Measurements from ENCODE around the gene FAM240B.

DNA sequence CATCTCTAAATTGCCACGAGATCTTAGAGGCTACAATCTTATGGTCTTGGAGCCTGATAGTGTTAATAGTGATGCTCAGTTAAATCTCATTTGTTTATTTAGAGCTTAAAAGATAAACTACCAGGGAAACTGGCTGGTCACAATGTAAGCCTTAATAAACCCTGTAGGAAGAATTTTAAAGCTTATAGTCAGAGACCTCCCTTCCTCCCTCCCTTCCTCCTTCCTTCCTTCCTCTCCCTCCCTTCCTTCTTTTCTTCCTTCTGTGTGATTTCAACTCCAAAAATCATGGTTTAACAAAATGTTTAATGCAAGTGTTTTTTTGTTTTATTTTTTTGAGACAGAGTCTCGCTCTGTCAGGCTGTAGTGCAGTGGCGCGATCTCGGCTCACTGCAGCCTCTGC, 14.9 kb upstream of the FAM240B start:
- TF ChIP-seq KDM1A (IDR thresholded peaks at IDR 0.05; ENCODE audit: borderline replicate concordance) (no peak), RFX5 (IDR thresholded peaks at IDR 0.05; ENCODE audit: low read depth, low read length) (no peak), PAX8 (IDR thresholded peaks at IDR 0.05) (no peak), FOXM1 (IDR thresholded peaks at IDR 0.05; ENCODE audit: low read depth, low read length) (no peak), POLR2A (IDR thresholded peaks at IDR 0.05; ENCODE audit: low read depth, low read length) (no peak), RAD51 (IDR thresholded peaks at IDR 0.05) (no peak), YY1 (IDR thresholded peaks at IDR 0.05; ENCODE audit: low read depth, low read length) (no peak), EZH2 (IDR thresholded peaks at IDR 0.05; ENCODE audit: borderline replicate concordance, control insufficient read depth, low read depth, low read length) (no peak), POLR2AphosphoS5 (IDR thresholded peaks at IDR 0.05; ENCODE audit: low read length) (no peak)
- TF ChIP-seq, protein P1, sequence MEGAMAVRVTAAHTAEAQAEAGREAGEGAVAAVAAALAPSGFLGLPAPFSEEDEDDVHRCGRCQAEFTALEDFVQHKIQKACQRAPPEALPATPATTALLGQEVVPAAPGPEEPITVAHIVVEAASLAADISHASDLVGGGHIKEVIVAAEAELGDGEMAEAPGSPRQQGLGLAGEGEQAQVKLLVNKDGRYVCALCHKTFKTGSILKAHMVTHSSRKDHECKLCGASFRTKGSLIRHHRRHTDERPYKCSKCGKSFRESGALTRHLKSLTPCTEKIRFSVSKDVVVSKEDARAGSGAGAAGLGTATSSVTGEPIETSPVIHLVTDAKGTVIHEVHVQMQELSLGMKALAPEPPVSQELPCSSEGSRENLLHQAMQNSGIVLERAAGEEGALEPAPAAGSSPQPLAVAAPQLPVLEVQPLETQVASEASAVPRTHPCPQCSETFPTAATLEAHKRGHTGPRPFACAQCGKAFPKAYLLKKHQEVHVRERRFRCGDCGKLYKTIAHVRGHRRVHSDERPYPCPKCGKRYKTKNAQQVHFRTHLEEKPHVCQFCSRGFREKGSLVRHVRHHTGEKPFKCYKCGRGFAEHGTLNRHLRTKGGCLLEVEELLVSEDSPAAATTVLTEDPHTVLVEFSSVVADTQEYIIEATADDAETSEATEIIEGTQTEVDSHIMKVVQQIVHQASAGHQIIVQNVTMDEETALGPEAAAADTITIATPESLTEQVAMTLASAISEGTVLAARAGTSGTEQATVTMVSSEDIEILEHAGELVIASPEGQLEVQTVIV (IDR thresholded peaks at IDR 0.05; ENCODE audit: borderline replicate concordance, partially characterized antibody) = no peak
- TF ChIP-seq, protein P2, sequence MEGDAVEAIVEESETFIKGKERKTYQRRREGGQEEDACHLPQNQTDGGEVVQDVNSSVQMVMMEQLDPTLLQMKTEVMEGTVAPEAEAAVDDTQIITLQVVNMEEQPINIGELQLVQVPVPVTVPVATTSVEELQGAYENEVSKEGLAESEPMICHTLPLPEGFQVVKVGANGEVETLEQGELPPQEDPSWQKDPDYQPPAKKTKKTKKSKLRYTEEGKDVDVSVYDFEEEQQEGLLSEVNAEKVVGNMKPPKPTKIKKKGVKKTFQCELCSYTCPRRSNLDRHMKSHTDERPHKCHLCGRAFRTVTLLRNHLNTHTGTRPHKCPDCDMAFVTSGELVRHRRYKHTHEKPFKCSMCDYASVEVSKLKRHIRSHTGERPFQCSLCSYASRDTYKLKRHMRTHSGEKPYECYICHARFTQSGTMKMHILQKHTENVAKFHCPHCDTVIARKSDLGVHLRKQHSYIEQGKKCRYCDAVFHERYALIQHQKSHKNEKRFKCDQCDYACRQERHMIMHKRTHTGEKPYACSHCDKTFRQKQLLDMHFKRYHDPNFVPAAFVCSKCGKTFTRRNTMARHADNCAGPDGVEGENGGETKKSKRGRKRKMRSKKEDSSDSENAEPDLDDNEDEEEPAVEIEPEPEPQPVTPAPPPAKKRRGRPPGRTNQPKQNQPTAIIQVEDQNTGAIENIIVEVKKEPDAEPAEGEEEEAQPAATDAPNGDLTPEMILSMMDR (IDR thresholded peaks at IDR 0.05 in 2 of 3, conservative IDR thresholded peaks at IDR 0.05 in 1 of 3; ENCODE audit: control insufficient read depth in 2 of 3, extremely low read depth in 1 of 3, insufficient read depth in 1 of 3, low read depth in 3 of 3, low read length in 3 of 3) = no peak
- TF ChIP-seq, protein P3, sequence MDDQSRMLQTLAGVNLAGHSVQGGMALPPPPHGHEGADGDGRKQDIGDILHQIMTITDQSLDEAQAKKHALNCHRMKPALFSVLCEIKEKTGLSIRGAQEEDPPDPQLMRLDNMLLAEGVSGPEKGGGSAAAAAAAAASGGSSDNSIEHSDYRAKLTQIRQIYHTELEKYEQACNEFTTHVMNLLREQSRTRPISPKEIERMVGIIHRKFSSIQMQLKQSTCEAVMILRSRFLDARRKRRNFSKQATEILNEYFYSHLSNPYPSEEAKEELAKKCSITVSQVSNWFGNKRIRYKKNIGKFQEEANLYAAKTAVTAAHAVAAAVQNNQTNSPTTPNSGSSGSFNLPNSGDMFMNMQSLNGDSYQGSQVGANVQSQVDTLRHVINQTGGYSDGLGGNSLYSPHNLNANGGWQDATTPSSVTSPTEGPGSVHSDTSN (IDR thresholded peaks at IDR 0.05; ENCODE audit: insufficient replicate concordance, low read depth, low read length) = no peak
- TF ChIP-seq, protein P4, sequence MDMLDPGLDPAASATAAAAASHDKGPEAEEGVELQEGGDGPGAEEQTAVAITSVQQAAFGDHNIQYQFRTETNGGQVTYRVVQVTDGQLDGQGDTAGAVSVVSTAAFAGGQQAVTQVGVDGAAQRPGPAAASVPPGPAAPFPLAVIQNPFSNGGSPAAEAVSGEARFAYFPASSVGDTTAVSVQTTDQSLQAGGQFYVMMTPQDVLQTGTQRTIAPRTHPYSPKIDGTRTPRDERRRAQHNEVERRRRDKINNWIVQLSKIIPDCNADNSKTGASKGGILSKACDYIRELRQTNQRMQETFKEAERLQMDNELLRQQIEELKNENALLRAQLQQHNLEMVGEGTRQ (IDR thresholded peaks at IDR 0.05; ENCODE audit: borderline replicate concordance, low read depth, low read length) = no peak
